Peyer's patch (tissue), 4 donors: ENCODE results near the gene FBH1.
"Not testable (repeated sequence)": the region's sequence is repeated elsewhere in the genome, so short reads cannot be mapped to it uniquely, and the experiment has no call there.

Source experiments
- CTCF ChIP-seq, 6 experiments: fragments of 450-650 bp in 4 of 6; fragments of 200-600 bp in 2 of 6; sonication (generic) in 1 of 6; IDR thresholded peaks; one replicate each; pipeline ENCODE4 v1.5.1; 2017 to 2019; ENCODE audit warnings: antibody characterized with exemption in 6 of 6, mild to moderate bottlenecking in 3 of 6, moderate library complexity in 1 of 6
- POLR2A ChIP-seq, 2 donors: fragments of 450-650 bp; IDR thresholded peaks; one replicate each; pipeline ENCODE4 v1.5.1; 2017; ENCODE audit warnings: antibody characterized with exemption in 2 of 2, mild to moderate bottlenecking in 2 of 2, moderate library complexity in 2 of 2

DNA sequence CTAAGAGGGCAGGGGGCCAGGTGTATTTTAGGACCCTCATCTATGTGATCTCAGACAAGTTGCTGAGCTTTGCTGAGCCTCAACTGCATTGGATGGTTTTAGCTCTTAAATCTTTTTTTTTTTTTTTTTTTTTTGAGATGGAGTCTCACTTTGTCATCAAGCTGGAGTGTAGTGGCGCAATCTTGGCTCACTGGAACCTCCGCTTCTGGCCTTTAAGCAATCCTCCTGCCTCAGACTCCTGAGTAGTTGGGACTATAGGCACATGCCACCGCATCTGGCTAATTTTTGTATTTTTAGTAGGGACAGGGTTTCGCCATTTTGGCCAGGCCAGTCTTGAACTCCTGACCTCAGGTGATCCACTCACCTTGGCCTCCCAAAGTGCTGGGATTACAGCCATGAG, 43.4 kb upstream of the FBH1 start:
- not testable (repeated sequence) for TF ChIP-seq CTCF, POLR2A (IDR thresholded peaks at IDR 0.05)
